VCaP (cell line): ENCODE results near the gene SYPL1.

Experiments used
- H3K27ac ChIP-seq: fragments of 450-650 bp; 2 replicates; pipeline ENCODE4 v1.5.1; 2017
- TF ChIP-seq, protein P1 (sequence below): fragments of 450-650 bp; conservative IDR thresholded peaks from 2 replicates; pipeline ENCODE4 v1.5.1; 2017; ENCODE audit warnings: mild to moderate bottlenecking, moderate library complexity

Gene SYPL1

DNA sequence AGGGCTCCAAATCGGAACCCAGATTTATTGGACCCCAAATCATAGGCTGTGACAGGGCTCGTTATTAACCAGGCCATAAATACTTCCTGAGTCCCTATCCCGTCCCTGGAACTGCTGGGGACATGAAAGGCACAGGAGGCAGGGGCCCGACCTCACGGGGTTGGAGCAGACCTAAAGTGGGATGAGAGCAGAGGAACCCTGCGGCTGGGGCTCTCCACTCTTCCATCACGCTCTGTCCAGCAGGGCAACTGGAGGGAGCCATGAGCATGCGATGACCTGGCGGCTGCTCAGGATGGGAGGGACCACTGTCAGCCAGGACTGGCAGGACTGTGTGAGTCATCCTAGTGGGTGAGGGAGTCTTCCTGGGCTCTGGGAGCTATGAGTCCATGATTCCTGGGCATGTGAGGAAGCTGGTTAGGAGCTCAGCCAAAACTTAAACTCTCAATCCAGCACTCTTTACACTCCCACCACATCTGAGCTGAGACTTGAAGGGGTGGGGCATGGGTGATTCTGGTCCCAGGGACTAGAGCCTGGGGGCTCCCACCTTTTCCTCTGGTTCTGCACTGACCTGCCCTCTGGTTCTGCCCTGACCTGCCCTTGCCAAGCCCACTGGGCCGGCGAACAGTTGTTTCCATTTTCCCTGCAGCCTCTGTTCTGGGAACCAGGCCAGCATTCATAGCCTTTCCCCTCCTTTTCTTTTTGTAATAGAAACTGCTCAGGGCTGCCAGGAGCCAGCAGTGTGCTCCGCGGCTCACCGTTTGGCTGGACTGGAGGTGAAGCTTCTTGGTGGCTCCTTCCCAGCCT lies 47.1 kb downstream of the SYPL1 start:
- peak overlapping the region; percentile 94 for H3K27ac ChIP-seq
- TF ChIP-seq, protein P1, sequence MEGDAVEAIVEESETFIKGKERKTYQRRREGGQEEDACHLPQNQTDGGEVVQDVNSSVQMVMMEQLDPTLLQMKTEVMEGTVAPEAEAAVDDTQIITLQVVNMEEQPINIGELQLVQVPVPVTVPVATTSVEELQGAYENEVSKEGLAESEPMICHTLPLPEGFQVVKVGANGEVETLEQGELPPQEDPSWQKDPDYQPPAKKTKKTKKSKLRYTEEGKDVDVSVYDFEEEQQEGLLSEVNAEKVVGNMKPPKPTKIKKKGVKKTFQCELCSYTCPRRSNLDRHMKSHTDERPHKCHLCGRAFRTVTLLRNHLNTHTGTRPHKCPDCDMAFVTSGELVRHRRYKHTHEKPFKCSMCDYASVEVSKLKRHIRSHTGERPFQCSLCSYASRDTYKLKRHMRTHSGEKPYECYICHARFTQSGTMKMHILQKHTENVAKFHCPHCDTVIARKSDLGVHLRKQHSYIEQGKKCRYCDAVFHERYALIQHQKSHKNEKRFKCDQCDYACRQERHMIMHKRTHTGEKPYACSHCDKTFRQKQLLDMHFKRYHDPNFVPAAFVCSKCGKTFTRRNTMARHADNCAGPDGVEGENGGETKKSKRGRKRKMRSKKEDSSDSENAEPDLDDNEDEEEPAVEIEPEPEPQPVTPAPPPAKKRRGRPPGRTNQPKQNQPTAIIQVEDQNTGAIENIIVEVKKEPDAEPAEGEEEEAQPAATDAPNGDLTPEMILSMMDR: no peak

DNA sequence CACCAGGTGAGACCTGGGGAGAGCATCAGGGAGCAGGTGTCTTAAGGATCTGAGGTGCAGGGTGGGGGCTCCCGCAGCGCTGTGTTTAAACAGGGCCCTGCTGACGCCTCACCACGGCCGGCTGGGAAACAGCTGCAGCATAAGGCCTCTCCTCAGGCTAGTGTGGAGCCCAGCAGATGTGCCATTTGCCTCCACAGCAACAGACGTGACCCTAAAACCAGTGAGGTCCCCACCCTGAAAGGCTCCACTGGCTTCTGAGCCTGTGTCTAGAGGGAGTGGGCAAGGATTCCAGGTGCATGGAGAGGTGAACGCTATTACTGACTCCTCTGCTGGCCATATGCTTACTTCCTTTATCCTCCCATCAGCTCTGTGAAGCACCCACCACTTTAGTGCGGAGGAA lies 47.8 kb downstream of the SYPL1 start:
- TF ChIP-seq, protein P1: no peak
- peak overlapping the region; percentile 94 for H3K27ac ChIP-seq

DNA sequence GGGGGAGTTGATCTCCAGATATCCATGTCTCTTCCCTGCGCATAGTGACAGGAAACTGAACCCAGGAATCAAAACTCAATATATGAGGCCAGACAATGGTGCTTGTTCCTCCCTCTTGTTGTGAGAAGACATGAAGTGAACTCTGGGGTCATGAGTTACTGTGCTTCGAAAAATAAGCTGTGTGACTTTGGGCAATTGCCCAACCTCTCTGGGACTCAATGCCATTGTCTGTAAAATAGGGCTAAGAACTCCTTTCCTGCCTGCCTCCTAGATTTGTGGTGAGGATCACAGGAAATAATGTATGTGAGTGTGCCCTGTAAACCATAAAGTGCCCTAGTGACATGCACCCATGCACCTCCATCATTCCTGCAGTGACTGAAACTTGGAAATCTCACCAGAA lies 48.4 kb downstream of the SYPL1 start:
- H3K27ac ChIP-seq: peak overlapping the region; percentile 94
- TF ChIP-seq, protein P1: no peak

DNA sequence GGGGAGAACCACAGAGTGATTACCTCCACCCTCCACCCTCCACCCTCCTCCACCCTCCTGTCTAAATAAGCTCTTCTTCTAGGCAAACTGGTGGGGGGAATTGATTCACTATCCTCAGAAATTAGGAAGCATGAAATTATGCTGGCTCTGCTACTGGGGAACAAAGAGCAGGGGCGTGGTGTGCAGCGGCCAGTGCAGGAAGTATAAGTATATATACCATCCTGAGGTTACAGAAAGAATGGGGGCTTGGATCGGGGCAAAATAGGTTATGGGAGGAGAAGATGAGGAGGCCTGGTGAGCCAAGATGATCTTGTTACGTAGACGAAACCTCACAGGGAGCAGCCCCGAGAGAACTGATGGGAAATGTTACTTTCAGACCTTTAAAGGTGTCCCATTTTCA lies 49.1 kb downstream of the SYPL1 start:
- TF ChIP-seq, protein P1: no peak
- no peak overlapping the region for H3K27ac ChIP-seq

DNA sequence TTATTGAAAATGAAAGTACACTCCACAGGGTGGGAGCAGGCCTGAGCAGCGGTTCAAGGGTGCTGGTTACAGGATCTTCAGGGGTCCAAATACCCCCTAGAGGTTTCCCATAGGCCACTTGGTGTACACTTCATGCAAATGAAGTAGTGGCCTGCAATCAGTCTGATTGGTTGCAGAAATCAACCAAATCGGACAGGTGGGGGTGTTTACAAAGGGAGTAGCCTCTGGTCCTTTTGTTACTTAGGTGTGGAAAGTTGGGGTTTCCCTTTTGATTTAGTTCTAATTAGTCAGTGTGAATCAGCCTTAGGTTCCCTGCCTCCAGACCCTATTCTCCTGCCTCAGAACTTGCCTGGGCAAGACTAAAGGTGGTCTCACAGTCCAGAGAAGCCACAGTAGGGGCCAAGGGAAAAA lies 49.6 kb downstream of the SYPL1 start:
- TF ChIP-seq, protein P1: no peak
- no peak overlapping the region for H3K27ac ChIP-seq

DNA sequence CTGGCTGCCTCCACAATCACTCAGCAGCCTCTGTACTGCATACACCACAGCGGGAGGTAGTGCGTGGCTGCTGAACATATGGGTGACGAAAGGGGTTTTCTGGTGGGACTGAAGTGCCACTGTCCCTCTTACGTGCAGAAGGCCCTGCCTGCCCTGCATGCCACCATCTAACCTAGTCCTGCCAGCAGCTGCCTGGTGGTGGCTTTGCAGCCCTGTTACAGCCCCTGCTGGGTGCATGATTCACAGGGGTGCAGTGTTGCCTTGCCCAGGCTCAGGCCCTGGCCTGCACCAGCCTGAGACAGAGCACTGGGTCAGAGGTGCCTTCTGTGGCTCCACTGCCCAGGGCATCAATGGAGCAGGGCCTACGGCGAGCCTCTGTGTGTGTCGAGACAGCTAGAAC lies 50.1 kb downstream of the SYPL1 start:
- no peak overlapping the region; the same call in 1 of the 2 replicates for H3K27ac ChIP-seq
- TF ChIP-seq, protein P1: no peak

DNA sequence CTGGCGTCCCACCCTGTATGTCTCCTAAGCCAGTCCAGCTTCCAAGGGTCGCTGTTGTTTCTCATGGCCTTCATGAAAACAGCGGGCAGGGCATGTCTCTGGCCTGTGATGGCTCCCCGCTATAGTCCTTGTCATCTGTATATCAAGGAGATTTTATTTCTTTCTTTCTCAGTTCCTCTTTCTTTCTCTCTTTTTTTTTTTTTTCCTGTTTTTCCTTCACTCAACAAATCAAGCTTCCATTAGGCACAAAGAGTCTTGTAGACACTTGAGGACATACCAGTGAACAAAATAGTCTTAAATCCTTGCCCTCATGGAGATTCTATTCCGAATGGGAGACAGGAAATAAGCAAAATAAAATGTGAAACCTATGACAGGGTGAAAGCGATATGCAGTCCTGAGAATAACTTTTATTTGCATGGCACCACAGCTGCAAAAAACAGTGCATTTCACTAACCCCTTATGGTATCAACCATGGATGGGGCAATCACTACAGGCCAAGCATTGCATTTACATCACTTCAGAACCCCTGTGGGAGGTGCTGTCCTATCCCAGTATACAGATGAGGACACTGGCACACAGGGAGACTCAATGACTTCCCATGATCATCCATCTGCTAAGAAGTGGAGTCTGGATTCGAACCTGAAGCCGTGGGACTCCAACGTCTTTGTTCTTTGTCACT lies 50.7 kb downstream of the SYPL1 start:
- TF ChIP-seq, protein P1: no peak
- no peak overlapping the region; the same call in 1 of the 2 replicates for H3K27ac ChIP-seq
